T-helper 1 cell (primary cell): ENCODE data around the gene DOLPP1.
"Not testable (repeated sequence)": the region's sequence is repeated elsewhere in the genome, so short reads cannot be mapped to it uniquely, and the experiment has no call there.

ENCODE experiments used
- DNase-seq, 5 donors: peaks; one replicate each; pipeline ENCODE4 v3.0.0-alpha.2; 2012 to 2020

The DOLPP1 gene

GRCh38 chr9:129113645-129114304 is 32.9 kb downstream of the DOLPP1 start:
- DNase-seq = no peak

- DNase-seq = no peak
Measured at GRCh38 chr9:129118799-129119198, 37.9 kb downstream of the DOLPP1 start.

- no peak for DNase-seq
Measured at GRCh38 chr9:129121483-129121882, 40.6 kb downstream of the DOLPP1 start.

DNA sequence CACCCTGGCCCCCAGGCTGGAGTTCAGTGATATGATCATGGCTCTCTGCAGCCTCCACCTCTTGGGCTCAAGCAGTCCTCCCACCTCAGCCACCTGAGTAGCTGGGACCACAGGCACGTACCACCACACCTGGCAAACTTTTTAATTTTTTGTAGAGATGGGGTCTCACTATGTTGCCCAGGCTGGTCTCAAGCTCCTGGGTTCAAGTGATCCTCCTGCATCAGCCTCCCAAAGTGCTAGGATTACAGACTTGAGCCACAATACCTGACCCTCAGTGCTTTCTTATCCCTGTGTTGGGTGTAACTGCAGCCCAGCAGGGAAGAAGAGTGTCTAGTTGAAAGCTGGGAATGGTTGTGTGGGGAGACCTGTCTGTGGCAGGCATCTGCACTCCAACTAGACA is 41.2 kb downstream of the DOLPP1 start:
- DNase-seq = no peak

DNA sequence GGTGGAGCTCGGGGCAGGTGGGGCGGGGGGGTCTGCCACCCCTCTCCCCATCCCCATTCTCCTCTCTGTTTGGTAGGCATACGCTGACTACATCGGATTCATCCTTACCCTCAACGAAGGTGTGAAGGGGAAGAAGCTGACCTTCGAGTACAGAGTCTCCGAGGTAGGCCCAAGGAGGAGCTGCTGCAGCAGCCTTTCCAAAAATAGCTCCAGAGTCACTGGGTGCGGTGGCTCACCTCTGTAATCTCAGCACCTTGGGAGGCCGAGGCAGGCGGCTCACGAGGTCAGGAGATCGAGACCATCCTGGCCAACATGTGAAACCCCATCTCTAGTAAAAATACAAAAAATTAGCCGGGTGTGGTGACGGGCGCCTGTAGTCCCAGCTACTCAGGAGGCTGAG is 42.1 kb downstream of the DOLPP1 start:
- DNase-seq = not testable (repeated sequence)

DNA sequence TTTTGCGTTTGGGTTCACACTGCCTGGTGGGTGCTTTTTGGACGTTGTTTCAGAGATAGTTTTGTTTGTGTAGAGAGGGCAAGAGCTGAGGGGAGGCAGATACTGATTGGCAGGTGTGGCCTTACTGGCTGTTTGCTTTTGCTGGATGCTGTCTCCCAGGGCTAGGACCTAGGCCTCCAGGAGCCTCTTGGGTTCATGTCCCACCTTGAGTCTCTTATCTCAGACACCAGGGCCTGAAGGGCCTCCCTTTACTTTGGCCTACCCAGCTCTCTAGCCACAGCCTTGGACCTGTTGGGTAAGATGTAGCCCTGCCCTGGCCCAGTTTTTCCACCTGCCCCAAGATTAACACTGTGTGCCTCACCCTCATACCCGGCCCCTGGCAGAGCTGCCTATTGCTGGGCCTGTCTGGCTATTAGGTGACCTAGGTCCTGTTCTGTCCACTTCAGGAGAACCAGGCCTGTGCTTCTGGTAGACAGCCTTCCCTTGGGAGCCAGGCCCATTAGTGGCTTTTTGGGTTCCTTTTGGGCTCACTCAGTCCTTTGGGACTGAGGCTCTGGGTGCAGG is 43.7 kb downstream of the DOLPP1 start:
- DNase-seq = no peak

DNA sequence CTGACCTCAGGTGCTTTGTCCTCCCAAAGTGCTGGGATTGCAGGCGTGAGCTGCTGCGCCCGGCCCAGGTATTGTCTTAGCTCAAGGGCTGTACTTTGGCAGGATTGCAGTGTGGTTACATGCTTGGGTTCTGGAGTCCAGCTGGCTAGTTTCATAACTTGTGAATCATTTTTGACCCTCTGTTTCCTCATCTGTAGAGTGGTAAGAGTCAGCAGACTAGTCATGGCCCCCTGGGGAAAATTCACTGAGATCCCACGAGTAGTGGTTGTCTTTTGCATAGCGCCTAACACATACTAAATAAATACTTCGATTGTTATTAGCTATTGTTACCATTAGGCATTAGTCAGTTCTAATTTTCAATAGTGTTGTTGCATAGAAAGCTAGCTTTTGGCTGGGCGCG is 44.6 kb downstream of the DOLPP1 start:
- DNase-seq = no peak

DNA sequence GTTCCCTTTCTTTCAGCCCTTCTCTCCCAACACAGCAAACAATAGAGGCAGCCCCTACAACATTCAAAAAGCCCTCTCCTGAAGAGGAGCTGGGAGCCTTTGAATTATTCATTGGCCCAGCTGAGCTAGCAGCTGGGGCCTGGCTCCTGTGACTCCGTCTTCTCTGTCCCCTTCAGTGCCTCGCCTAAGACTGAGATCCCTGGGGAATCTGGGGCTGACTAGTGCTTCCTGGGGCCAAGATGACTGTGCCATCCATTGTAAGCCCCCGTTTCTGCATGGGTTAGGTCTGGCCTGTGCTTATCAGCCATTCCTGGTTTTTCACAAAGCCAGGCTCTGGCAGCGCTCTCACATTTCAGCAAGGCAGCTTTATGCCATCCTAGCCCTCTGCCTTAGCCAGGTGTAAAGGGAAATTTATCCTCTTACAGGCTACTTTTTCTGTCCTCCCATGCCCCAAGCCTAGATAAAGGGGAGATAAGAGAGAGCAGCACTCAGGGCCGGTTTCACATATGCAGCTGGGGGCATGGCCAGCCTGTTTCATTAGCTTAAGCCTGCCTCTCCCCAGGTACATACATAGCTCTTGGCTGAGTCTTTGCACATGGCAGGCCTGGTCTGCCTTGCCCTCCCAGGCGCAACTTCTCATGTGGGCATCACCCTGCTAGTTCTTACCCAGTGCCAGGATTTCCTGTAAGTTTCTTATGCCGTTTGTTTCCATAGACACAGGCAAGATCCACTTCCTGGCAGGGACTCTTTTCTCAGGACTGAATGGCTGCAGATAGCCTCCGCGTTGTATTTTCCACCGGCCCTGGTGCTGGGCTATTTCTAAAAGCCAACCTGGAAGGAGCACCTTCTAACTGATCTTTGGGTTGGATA is 46.1 kb downstream of the DOLPP1 start:
- no peak for DNase-seq

- DNase-seq = no peak
Measured at GRCh38 chr9:129128689-129129088, 47.8 kb downstream of the DOLPP1 start.

DNA sequence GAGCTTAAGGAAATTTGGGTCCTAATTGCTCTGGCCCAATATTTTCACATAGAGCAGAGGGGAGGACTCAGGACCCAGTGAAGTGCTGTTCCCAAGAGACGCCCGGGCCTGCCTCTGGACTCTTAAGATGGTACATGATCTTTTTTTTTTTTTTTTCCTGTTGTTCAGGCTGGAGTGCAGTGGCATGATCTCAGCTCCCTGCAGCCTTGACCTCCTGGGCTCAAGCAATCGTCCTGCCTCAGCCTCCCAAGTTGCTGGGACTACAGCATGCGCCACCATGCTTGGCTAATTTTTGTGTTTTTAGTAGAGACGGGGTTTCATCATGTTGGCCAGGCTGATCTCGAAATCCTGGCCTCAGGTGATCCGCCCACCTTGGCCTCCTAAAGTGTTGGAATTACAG is 49.4 kb downstream of the DOLPP1 start:
- DNase-seq = not testable (repeated sequence)

DNA sequence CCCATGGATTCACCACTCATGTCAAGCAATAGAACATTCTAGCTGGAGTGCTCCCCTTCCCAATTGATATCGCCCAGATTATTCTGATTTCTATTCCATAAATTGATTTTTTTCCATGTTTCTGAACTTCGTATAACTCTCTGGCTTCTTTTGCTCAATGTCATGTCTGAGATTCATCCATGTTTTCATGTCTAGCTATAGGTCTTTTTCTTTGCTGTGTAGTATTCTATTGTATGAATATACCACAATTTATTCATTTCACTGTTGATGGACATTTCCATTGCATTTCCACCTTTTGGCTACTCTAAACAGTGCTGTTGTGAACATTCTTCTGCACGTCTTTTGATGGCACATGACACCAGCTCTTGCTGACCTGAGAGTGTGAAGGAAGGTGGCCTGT is 49.9 kb downstream of the DOLPP1 start:
- DNase-seq = no peak

GRCh38 chr9:129131300-129132145 is 50.6 kb downstream of the DOLPP1 start:
- DNase-seq = peak; percentile 64 to 83 (median 73)

DNA sequence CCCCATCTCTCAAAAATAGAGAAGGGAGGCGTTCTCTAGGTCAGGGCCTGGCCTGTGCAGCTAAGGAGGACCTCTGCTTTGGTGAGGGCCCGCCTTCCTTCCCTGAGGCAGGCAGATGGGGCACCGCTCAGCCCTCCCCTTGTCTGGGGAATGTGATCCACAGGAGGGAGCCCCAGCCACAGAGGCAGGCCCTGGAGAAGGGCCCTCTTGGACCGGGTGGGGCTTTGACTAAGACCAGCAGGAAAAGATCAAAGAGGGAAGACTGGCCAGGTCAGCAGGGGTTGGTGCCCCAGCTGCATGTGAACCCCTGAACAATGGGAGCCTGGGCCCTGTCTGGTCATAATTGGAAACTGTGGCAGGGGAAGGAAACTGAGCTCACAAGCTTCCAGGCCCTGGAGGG is 52.2 kb downstream of the DOLPP1 start:
- DNase-seq = no peak

GRCh38 chr9:129135476-129135875 is 54.6 kb downstream of the DOLPP1 start:
- DNase-seq = no peak

DNA sequence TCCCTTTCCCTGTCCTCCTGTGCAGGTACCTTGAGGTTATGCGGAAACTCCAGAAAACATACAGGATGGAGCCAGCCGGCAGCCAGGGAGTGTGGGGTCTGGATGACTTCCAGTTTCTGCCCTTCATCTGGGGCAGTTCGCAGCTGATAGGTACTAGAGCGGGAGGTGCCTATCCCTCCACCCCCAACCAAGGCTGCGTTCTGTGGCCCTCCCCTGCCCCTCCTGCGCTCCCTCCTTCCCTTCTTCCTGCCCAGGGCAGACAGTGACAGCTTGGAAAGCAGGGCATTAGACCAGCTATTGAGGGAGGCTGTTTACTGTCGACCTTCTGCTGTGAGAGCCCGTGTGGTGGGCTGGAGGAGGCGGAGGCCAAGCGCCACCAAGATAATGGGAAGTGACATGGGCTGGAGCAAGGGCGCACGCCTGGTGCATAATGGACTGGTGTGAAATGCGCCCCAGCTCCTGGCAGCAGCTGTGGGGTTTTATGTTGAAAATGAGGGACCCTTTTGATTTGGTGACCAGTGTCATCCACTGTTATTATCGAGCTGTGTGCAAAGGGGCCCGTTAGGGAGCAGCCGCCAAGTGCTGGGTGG is 55.6 kb downstream of the DOLPP1 start:
- DNase-seq = no peak

- DNase-seq = no peak
Measured at GRCh38 chr9:129137292-129138143, 56.6 kb downstream of the DOLPP1 start.

DNA sequence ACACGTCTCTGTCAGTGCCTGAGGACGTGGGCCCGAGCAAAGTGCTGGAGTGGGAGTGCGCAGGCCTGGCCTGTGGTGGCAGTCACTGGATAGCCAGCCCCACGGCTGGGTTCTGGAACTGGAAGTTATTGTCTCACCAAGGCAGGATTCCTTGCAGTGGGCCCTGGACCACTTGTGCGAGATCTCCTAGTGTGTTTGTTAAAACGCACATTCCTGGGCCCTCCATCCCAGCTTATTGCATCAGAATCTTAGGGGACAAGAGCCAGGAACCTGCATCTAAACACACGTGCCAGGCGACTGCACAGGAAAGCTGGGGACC is 57.2 kb downstream of the DOLPP1 start:
- DNase-seq = no peak

DNA sequence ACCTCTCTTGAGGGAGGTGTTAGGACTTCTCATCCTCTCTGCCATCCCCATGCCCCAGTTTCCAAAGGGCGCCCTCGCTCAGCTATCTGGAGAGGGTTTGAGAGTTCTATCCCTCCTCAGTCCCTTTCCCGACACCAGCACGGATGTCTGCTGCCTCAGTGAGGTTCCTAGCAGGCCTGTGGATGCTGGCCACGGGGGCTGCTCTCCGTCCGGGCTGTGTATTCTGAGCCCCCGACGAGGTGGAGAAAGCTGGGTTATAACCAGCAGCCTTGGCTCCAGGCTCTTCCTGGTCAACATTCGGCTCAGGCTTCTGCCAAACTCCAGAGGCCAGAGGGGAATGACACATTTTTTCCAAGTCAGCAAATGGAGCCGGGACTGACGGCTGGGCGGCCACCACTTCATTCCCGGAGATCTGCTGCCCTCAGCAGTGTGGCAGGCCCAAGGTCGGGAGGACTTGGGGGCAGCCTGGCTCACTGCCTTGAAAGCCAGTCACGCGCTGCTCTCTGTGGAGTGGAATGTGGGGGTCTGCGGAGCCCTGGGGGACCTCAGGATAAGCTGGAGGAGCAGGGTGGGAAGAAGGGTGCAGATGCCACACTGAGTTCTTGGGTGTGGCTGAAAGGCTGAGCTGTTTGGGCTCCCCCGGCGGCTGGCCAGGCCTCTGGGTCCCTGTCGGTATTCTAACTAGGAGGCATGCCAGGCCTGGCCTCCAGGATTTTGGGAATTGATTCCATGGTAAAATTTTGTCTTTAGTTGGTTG is 57.7 kb downstream of the DOLPP1 start:
- no peak for DNase-seq

GRCh38 chr9:129139233-129139992 is 58.5 kb downstream of the DOLPP1 start:
- peak; percentile 40 to 78 (median 65) for DNase-seq

- peak; percentile 41 to 92 (median 68) for DNase-seq
Measured at GRCh38 chr9:129139993-129140396, 59.1 kb downstream of the DOLPP1 start.
